ENCODE results near the gene MACROD2.

GRCh38 chr20:14142964-14143627, 147.8 kb downstream of the MACROD2 start:
- TF ChIP-seq, protein P1, sequence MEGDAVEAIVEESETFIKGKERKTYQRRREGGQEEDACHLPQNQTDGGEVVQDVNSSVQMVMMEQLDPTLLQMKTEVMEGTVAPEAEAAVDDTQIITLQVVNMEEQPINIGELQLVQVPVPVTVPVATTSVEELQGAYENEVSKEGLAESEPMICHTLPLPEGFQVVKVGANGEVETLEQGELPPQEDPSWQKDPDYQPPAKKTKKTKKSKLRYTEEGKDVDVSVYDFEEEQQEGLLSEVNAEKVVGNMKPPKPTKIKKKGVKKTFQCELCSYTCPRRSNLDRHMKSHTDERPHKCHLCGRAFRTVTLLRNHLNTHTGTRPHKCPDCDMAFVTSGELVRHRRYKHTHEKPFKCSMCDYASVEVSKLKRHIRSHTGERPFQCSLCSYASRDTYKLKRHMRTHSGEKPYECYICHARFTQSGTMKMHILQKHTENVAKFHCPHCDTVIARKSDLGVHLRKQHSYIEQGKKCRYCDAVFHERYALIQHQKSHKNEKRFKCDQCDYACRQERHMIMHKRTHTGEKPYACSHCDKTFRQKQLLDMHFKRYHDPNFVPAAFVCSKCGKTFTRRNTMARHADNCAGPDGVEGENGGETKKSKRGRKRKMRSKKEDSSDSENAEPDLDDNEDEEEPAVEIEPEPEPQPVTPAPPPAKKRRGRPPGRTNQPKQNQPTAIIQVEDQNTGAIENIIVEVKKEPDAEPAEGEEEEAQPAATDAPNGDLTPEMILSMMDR (IDR thresholded peaks at IDR 0.05), result no peak
- no peak for TF ChIP-seq POLR2A (IDR thresholded peaks at IDR 0.05)
